ENCODE measurements around the gene ALPK3.

- TF ChIP-seq ATF2 (IDR thresholded peaks at IDR 0.05; ENCODE audit: low read length) (no peak), CBX5 (IDR thresholded peaks at IDR 0.05; ENCODE audit: low read depth) (no peak), ZBTB33 (IDR thresholded peaks at IDR 0.05) (no peak), RAD21 (IDR thresholded peaks at IDR 0.05; ENCODE audit: insufficient read depth, low read depth, low read length) (no peak), CTCF (IDR thresholded peaks at IDR 0.05 in 2 of 3, conservative IDR thresholded peaks at IDR 0.05 in 1 of 3; ENCODE audit: control insufficient read depth in 2 of 3, extremely low read depth in 1 of 3, insufficient read depth in 1 of 3, low read depth in 3 of 3, low read length in 3 of 3) (no peak), ZNF592 (IDR thresholded peaks at IDR 0.05) (no peak), BMI1 (IDR thresholded peaks at IDR 0.05; ENCODE audit: borderline replicate concordance) (no peak), SIX5 (IDR thresholded peaks at IDR 0.05; ENCODE audit: low read depth, low read length, severe bottlenecking) (no peak), ZNF207 (IDR thresholded peaks at IDR 0.05; ENCODE audit: borderline replicate concordance) (no peak)
Observed at GRCh38 chr15:84856731-84857417, 39.7 kb downstream of the ALPK3 start.

Measured in GM12878 (cell line).